Ammon's horn (tissue), 1 donor: Measurements from ENCODE around the gene AFF3.

Source experiments
- DNase-seq: peaks from one replicate; pipeline ENCODE4 v3.0.0-alpha.2; 2016; ENCODE audit warnings: low spot score

Gene AFF3

GRCh38 chr2:100004959-100005387, 137.4 kb downstream of the AFF3 start:
- no peak for DNase-seq

GRCh38 chr2:100004348-100004884, 138.0 kb downstream of the AFF3 start:
- DNase-seq, result no peak

- DNase-seq, result no peak
Observed at GRCh38 chr2:100002059-100002458, 140.3 kb downstream of the AFF3 start.

- no peak for DNase-seq
Observed at GRCh38 chr2:100000915-100001707, 141.3 kb downstream of the AFF3 start.

- DNase-seq, result no peak
Observed at GRCh38 chr2:99998651-99999320, 143.6 kb downstream of the AFF3 start.

- no peak for DNase-seq
Observed at GRCh38 chr2:99989905-99990304, 152.5 kb downstream of the AFF3 start.

- DNase-seq, result no peak
Observed at GRCh38 chr2:99988599-99988998, 153.8 kb downstream of the AFF3 start.

GRCh38 chr2:99987160-99987559, 155.2 kb downstream of the AFF3 start:
- DNase-seq, result no peak

- DNase-seq, result no peak
Observed at GRCh38 chr2:99984799-99985515, 157.4 kb downstream of the AFF3 start.

- no peak for DNase-seq
Observed at GRCh38 chr2:99982744-99983143, 159.6 kb downstream of the AFF3 start.

- DNase-seq, result no peak
Observed at GRCh38 chr2:99981840-99982239, 160.6 kb downstream of the AFF3 start.

GRCh38 chr2:99980176-99980575, 162.2 kb downstream of the AFF3 start:
- no peak for DNase-seq

GRCh38 chr2:99977966-99978365, 164.4 kb downstream of the AFF3 start:
- no peak for DNase-seq

GRCh38 chr2:99975386-99975785, 167.0 kb downstream of the AFF3 start:
- no peak for DNase-seq

GRCh38 chr2:99974682-99975375, 167.6 kb downstream of the AFF3 start:
- no peak for DNase-seq

GRCh38 chr2:99974275-99974674, 168.1 kb downstream of the AFF3 start:
- peak; percentile 38 for DNase-seq

- DNase-seq, result no peak
Observed at GRCh38 chr2:99971326-99971900, 171.0 kb downstream of the AFF3 start.

GRCh38 chr2:99970292-99970868, 172.0 kb downstream of the AFF3 start:
- DNase-seq, result no peak

GRCh38 chr2:99961196-99961913, 181.0 kb downstream of the AFF3 start:
- no peak for DNase-seq

- peak; percentile 32 for DNase-seq
Observed at GRCh38 chr2:99960790-99961189, 181.6 kb downstream of the AFF3 start.

GRCh38 chr2:99960291-99960690, 182.1 kb downstream of the AFF3 start:
- DNase-seq, result no peak
